ENCODE measurements around the gene ZC3HAV1L. TPM values are rescaled to one million over a fixed set of nuclear protein-coding genes. Genes with fewer than 3 reads are reported as not detected.
A peak's percentile ranks its signal among the peaks of the same experiment; 100 is the strongest.

The ZC3HAV1L gene
- total RNA-seq, 1 experiment from 2014 or later, result 11.8 TPM

- TF ChIP-seq MAX (IDR thresholded peaks at IDR 0.05), result peak; percentile 96
- TF ChIP-seq JUND (IDR thresholded peaks at IDR 0.05), result no peak; the same call in 1 of the 2 replicates
- TF ChIP-seq SP1 (IDR thresholded peaks at IDR 0.05; ENCODE audit: low read depth), result no peak; the same call in 1 of the 2 replicates
- no peak for TF ChIP-seq ELF1 (IDR thresholded peaks at IDR 0.05; ENCODE audit: borderline replicate concordance, low read depth)
- peak; percentile 100 for TF ChIP-seq ZFX (IDR thresholded peaks at IDR 0.05)
- TF ChIP-seq POLR2A (IDR thresholded peaks at IDR 0.05; ENCODE audit: borderline replicate concordance, extremely low read depth, insufficient read depth, insufficient read length), result peak; percentile 91
- TF ChIP-seq RAD21 (IDR thresholded peaks at IDR 0.05; ENCODE audit: low read depth), result no peak
- TF ChIP-seq CBX3 (IDR thresholded peaks at IDR 0.05; ENCODE audit: low read depth), result 0 out of 2 replicates have a peak, but pooled peaks have one; percentile 49
These were observed at the start of gene ZC3HAV1L (continued) for GRCh38 chr7:139035586-139036353.

DNA sequence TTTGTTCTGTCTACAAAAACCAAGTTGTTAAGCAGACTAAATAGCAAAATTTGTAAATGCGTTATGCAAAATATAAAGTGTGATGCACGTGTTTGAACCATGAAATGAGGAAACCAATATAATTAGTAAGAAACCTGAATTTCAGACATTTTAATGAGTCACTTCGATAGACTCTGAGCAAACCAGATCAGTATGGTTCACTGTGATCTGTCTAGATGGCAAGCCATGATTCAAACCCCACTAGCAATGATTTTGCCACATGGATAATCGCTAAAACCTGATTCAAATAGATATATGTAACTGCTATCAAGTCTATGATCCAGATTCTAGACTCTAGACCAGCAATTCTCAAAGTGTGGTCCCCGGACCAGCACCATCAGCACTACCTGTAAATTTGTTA, 48.9 kb upstream of the ZC3HAV1L start:
- TF ChIP-seq ZFX (IDR thresholded peaks at IDR 0.05) (no peak), JUND (IDR thresholded peaks at IDR 0.05) (no peak), CEBPB (IDR thresholded peaks at IDR 0.05; ENCODE audit: low read depth) (no peak), EGR1 (IDR thresholded peaks at IDR 0.05; ENCODE audit: low read depth) (no peak), SIN3A (IDR thresholded peaks at IDR 0.05; ENCODE audit: low read depth) (no peak), YY1 (IDR thresholded peaks at IDR 0.05; ENCODE audit: extremely low read depth, insufficient replicate concordance, low read depth, low read length) (no peak), MAX (IDR thresholded peaks at IDR 0.05) (no peak), POLR2A (IDR thresholded peaks at IDR 0.05; ENCODE audit: borderline replicate concordance, extremely low read depth, insufficient read depth, insufficient read length) (no peak), POLR2AphosphoS5 (IDR thresholded peaks at IDR 0.05; ENCODE audit: low read depth, low read length) (no peak), FOSL1 (IDR thresholded peaks at IDR 0.05; ENCODE audit: low read depth) (no peak), EZH2 (IDR thresholded peaks at IDR 0.05) (no peak), CBX3 (IDR thresholded peaks at IDR 0.05; ENCODE audit: low read depth) (no peak)
- TF ChIP-seq, protein P1, sequence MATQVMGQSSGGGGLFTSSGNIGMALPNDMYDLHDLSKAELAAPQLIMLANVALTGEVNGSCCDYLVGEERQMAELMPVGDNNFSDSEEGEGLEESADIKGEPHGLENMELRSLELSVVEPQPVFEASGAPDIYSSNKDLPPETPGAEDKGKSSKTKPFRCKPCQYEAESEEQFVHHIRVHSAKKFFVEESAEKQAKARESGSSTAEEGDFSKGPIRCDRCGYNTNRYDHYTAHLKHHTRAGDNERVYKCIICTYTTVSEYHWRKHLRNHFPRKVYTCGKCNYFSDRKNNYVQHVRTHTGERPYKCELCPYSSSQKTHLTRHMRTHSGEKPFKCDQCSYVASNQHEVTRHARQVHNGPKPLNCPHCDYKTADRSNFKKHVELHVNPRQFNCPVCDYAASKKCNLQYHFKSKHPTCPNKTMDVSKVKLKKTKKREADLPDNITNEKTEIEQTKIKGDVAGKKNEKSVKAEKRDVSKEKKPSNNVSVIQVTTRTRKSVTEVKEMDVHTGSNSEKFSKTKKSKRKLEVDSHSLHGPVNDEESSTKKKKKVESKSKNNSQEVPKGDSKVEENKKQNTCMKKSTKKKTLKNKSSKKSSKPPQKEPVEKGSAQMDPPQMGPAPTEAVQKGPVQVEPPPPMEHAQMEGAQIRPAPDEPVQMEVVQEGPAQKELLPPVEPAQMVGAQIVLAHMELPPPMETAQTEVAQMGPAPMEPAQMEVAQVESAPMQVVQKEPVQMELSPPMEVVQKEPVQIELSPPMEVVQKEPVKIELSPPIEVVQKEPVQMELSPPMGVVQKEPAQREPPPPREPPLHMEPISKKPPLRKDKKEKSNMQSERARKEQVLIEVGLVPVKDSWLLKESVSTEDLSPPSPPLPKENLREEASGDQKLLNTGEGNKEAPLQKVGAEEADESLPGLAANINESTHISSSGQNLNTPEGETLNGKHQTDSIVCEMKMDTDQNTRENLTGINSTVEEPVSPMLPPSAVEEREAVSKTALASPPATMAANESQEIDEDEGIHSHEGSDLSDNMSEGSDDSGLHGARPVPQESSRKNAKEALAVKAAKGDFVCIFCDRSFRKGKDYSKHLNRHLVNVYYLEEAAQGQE (IDR thresholded peaks at IDR 0.05; ENCODE audit: low read depth), result no peak
- ChIA-PET CTCF (no interaction called here), POLR2A (no interaction called here), RAD21 (ENCODE audit: low non-redundant PET in 1 of 2, low total read pairs in 2 of 2, uncharacterized antibody in 2 of 2, unreplicated experiment in 2 of 2) (no interaction called here)
- ATAC-seq (no peak), DNase-seq (ENCODE audit: low read depth, low spot score) (no peak)
- H3K27me3 ChIP-seq (ENCODE audit: insufficient read depth, low read length), result no peaks in the 10 kb centered on the region
- H3K4me3 ChIP-seq (replicated peaks in 1 of 2; ENCODE audit: low read depth in 1 of 2, low read length in 2 of 2), result no peak overlapping the region
- no peaks in the 10 kb centered on the region for H3K4me1 ChIP-seq (ENCODE audit: control insufficient read depth in 1 of 2, insufficient read depth in 2 of 2, low read length in 2 of 2)
- no peak overlapping the region for H2AFZ ChIP-seq (ENCODE audit: low read depth, low read length, poor library complexity, severe bottlenecking)
- H3K9ac ChIP-seq (ENCODE audit: low read length), result no peak overlapping the region
- no peaks in the 10 kb centered on the region for H3K79me2 ChIP-seq (ENCODE audit: insufficient read depth, low read length)
- peaks cover 27 to 46% of the 10 kb centered on the region in 2 experiments; a peak in 2 of 4 replicates for H3K36me3 ChIP-seq (ENCODE audit: control insufficient read depth in 1 of 2, insufficient read depth in 2 of 2, low read length in 2 of 2)
- no peaks in the 10 kb centered on the region for H4K20me1 ChIP-seq (ENCODE audit: insufficient read depth)
- H3K9me3 ChIP-seq (ENCODE audit: control insufficient read depth in 1 of 2, insufficient read depth in 1 of 2, low read depth in 1 of 2, low read length in 2 of 2), result no peaks in the 10 kb centered on the region
- no TSS peak for BruUV-seq (replicated peaks)
- H3K27ac ChIP-seq (ENCODE audit: low read depth, low read length), result no peak overlapping the region
- no peaks in the 10 kb centered on the region for H3K9me2 ChIP-seq (ENCODE audit: insufficient read depth)
- no peak overlapping the region for H3K4me2 ChIP-seq (ENCODE audit: low read length)
- intact Hi-C loops (cut with micrococcal nuclease), result no loop called here
